Inflammatory macrophage (primary cell): ENCODE data around the gene WDR35.

Experiments used
- DNase-seq, 2 donors: peaks; one replicate each; pipeline ENCODE4 v3.0.0-alpha.2; 2020 to 2022

The WDR35 gene

DNA sequence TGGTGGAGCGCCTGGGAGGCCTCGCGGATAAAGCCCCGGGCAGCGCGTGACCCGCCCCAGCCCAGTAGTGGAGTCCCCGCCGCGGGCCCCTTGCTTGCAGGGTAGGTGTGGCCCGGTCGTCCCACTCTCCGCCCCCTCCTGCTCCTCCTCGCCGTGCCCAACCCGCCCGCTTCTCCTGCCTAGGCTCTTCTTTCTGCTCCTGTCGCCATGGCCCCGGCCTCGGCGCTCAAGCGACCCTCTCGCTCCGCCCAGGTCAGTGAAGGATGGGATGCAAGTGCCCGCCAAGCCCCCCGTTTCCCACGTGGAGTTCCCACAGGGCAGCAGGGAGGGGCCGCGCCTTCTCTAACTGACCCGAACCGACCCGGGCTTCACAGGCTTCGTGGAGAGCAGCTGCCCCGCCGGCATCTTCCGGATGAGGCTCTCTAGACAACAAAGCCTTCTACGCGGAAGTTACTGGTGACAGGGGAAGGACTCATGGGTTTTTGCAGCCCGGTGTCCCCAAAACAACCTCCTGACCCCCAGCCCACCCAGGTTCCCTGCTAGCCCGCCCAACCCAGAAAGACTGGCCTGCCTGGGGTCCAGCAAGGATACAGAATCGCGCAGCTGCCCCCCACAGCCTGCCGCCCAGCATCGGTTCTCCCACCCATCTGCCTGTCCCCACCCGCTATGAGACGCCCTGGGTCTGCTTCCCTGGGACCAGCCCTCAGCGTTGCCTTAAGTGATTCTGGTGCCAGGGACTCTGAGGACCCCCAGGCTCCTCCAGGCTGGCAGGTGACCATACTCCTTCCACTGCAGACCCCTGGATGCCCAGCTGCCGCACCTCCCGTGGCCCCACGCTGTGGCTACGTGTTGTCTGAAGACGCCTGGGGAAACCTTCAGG is 121.0 kb downstream of the WDR35 start:
- peak; percentile 23 to 46 for DNase-seq

DNA sequence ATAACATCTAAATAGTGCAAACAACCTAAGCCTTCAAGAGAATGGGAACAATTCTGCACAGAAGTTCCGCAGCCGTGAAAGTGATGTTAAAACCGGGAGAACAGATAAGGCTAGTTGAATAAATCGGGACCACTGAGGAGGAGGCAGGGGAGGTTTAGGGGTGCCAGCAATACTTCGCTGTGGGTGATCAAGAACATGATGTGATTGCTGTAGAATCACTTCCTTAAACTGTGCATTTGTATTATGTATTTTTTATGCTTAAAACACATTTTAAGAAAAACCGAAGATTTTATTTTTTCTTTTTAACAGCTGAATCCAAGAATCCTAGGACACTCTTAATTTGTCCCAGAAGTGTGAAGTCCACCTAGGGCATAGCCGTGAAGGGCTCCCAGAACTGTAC is 121.7 kb downstream of the WDR35 start:
- DNase-seq: no peak

DNA sequence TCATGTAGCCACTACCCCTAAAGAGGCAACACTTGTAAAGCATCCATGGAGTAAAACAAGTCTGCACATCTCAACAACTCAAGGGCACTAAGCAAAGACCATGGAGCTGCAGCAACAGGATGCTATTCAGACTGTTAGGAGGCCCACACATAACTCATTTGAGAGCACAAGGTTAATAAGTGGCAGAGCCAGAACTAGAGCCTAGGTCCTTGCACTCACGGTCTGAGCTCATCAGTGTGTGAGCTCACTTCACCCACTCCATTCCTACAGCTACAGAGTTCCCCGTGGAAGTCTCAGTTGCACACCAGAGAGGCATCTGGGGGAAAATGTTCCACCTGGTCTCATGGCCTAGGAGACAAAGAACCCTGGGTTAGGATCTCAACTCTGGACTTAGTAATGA is 123.1 kb downstream of the WDR35 start:
- peak in 1 of 2 donors; percentile 22 for DNase-seq

DNA sequence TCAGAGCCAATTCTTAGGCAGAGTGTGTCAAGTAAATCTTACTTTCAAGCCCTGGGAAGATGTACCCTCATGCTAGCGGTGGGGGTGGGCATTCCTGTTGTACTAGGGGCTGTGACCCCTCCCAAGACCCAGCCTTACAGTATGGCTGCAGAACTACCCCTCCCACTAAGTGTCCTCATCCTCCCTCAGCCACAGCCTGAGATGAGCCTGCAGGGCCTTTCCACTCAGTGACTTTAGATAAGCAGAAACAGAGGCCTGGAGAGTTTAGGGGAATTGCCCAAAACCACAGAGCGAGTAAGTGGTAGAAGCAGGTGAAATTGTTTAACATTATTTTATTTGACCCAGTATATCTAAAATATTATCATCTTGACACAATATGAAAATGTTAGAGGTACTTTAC is 124.8 kb downstream of the WDR35 start:
- no peak for DNase-seq

DNA sequence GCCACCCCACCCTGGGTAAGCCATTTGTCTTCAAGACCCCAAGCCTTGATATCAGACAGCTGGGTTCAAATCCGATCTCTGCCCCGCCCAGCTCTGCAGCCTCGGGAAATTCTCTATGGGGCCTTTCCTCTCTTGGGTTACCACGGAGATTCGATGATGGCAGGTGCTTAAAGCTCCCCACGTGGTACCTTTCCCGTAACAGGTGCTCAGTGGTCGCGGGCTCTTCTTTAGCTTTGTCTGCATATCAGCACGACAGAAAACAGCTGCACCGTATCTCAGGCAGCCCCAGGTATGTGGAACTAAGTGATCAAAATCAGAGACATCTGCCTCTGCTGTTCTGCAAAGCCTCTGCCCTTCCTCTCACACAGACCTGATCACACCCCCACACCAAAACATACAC is 125.5 kb downstream of the WDR35 start:
- no peak for DNase-seq

- peak; percentile 59 to 64 for DNase-seq
These were observed 126.4 kb downstream of the WDR35 start for GRCh38 chr2:19863303-19864041.

GRCh38 chr2:19861813-19862212 is 128.1 kb downstream of the WDR35 start:
- no peak for DNase-seq
